Activated CD4-positive, alpha-beta T cell treated with anti-CD3 and anti-CD28 coated beads for 1 hour (primary cell): Measurements from ENCODE around the gene CFAP20.

Experiments used
- DNase-seq: peaks from one replicate; pipeline ENCODE4 v3.0.0-alpha.2; 2020

CFAP20 gene

DNA sequence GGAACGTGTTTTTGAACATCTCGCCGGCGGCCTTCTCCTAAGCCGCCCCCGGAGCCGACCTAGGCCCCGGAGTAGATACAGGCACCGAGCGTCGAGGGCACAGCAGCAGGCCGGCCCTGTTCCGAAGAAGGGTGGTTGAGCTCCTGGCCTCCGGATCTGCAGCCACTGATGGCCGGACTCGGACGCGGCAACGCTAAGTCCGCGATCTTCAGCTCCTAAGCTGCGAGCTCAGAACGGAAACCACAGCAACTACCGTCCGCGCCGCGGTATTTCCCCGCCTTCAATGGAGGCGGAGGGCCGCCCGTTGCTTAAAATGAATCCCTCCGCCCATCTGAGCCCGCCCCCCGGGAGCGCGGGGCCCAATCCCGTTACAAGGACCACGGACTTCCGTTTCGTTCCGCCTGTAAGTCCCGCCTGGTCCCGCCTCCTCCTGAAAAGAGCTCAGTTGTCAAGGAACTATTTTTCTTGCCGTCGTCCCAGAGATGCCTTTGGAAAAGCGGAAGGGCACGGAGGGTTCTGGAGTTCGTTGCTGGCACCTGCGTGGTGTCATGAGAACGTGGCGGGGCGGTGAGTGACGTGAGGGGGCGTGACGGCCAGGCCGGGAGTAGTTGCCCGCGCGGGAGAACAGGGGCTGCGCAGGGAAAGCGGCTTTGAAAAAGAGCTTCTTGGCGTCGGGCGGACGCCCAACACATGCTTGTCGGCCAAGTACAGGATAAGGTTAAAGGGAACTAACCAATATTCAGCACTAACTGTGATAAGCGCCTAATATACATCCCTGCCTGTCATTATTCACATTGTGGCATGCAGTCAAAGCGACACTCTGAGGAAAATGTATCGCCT, at the start of gene CFAP20:
Gene CFAP20 (minus strand): TSS at position 285 of the 840 bp plus-strand sequence. CDS start 266 bp downstream, at position 19.
- peak; percentile 94 for DNase-seq

DNA sequence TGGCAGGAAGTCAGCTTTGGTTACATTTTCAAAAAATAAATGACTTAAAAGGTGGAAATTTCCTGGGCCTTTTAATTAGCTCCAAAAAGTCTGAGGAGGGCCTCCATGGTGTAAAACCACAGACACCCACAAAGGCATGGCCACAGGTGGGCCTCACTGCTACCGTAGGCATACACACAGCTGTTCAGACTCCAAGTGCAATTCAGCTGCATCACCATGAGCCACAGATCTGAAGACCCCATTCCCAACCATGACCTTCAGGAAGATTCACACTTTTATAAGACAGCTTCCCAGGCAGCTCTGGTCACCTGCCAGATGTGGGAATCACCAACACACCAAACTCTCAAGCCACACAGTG, 48.2 kb upstream of the CFAP20 start:
- DNase-seq: no peak

DNA sequence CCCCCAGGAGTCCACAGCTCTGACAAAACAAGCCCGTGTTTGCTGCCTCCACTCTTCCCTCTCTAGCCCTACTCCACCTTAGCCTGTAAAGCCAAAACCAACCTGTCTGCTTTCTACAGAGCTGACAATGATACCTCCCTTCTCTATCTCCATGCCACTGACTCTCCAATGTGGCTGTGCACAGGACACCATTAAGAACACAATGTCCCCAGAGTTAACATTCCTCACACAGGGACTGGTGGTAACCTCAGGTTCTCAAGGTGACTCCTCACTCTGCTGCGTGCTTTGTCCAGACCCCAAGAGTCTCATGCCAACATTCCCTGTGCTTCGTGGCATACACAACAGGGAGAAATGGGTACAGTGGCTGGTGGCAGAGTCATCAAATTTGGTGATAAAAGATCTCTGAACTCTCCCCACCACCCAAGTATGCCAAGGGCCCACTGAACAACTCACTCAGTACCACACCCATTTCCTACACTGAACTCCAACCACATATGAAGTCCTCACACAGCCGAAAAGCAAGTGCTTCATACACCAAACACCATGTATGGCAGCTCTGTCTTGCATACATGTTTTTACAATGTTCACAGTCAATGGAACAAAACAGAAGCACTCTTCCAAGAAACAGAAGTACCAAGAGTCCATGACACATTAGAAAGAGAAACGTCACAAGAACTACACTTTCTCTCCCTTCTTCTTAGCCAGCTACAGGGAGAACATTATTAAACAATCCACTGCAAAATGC, 47.6 kb upstream of the CFAP20 start:
- no peak for DNase-seq

DNA sequence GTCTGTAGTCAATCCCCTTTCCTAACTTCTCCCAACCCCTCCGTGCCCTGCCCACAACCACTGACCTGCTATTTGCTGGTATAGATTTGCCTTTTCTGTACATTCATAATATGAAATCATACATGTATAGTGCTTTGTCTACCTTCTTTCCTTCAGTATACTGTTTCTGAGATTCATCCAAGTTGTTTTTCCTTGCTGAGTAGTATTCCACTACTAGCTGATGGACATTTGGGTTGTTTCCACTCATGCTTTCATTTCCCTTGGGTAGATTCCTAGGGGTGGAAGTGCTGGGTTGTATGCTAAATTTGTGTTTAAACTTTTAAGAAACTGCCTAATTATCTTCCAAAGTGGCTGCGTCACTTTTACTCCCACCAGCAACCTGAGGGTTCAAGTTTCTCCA, 41.0 kb upstream of the CFAP20 start:
- no peak for DNase-seq

DNA sequence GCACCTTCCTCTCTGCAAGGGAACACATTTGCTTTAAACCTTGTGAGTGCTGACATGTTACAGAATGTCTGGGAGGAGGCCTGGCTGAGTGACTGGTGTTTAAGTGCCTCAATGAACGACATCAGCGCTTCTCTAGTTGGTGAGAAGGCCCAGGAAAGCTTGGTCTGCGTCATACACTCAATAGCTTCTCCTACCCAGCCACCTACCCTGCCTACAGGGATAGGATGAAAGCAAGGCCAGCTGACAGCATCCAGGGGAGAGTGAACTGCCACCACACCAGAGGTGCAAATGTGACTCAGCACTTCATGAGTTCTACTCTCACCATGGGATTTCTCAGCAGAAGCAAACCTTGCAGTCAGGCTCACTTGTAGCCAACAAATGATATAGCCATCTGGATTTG, 31.7 kb upstream of the CFAP20 start:
- DNase-seq: no peak

DNA sequence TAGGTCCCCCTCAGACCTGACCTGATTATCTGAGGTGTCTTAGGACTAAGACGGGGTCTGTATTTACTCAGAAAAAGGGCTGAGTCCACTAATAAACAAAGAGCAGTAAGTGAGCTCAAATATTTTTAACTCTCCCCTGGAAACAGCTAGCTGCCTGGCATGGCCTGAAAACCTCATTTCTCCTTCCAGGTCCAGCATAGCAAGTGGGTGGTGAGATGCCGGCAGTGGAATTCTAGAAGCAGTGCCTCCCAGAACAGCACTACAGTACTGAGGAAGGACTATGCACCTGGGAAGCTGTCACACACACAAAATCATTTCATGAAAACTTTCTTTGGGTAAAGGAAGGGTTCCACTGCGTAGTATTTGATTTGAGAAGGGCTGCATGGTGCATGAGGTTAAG, 29.5 kb upstream of the CFAP20 start:
- no peak for DNase-seq

DNA sequence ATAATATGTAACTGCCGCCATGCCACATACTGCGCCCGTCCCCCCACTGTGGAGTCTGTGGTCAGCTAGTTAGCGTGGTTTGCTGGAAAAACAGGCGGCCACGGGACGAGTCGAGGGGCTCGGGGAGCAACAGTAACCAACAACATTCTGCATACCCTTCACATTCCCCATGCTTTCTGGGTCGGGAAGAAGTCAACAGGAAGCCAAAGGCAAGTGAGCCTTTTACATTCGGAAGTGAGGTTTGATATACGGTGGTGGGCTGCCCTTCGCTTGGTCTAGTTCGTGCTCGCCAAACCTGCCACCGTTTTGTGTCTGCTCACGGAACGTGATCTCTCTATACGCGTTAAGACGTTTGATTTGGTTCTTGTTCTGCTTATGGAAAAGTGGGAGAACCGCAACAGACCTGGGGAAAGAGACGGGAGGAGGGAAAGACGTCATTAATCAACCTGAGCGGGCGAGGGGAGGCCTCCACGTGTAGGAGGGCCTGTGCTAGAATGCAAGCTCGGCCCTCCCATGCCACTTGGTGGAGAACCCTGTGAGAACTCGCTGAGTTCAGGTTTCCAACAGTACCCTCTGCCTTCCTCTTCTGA, 28.9 kb upstream of the CFAP20 start:
- no peak for DNase-seq

DNA sequence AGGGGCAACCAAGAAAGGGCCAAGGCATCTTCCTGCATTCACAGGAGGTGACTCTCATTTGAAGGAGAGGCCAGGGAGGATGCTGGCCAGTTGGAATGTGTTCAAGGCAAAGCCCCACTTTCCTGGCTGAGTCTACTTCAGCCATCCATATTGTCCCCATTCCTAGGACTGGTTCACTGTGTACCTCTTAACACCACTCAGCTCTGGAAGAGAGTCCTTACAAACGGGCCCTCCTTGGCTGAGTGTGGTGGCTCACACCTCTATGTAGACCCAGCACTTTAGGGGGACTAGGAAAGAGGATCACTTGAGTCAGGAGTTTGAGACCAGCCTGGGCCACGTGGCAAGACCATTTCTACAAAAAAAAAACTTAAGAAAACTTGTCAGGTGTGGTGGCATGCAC, 28.1 kb upstream of the CFAP20 start:
- DNase-seq: no peak

DNA sequence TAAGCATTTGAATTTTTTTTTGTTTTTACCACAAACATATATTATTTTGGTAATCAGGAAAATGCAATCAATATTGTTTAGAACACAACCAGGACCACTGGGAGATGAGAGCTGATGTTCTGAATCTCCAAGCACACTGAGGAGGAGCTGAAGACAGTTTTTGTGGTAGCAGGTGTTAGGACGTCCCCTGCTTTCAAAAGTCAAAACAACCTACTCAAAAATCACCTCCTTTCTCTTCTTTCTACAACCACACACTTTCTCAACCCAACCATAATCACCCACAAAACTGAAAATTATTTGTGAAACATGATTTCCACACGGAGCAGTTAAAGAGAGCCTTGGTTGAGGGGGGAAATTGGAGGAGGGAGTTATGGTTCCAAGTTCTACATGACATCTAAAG, 26.7 kb upstream of the CFAP20 start:
- DNase-seq: no peak

DNA sequence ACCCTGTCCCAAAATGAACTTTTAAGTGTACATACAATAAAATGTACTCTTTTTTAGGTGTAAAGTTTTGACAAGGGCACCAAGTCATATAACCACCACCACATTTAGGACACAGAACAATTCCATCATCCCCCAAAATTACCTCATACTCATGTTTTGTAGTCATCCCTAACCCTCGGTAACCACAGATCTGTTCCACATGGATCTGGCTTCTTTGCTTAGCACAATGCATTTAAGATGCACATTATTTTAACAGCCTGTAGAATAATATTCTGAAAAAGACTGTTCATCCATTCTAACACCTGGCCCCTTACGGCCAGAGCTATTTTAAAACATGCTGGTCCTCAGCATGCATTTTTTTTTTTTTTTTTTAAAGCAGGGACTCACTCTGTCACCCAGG, 25.2 kb upstream of the CFAP20 start:
- DNase-seq: no peak

DNA sequence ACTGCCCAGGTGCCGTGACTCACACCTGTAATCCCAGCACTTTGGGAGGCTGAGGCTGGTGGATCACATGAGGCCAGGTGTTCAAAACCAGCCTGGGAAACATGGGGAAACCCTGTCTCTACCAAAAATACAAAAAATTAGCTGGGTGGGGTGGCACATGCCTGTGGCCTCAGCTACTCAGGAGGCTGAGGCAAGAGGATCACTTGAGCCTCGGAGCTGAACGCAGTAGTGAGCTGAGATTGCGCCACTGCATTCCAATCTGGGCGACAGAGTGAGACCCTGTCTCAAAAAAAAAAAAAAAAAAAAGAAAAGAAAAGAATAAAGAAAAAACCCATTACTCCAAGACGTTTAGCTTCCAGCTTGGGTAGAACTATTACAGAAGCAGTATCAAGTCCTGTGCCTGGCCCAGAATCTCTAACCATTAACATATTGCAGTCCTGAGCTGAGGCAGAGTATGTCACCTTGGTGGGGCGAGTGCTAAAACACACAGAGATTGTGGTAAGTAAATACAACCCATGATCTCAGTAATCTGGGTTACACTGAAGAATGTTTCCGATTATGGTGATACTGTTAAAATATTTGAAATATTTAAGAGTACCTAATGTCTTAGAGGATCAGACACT, 23.2 kb upstream of the CFAP20 start:
- DNase-seq: no peak

DNA sequence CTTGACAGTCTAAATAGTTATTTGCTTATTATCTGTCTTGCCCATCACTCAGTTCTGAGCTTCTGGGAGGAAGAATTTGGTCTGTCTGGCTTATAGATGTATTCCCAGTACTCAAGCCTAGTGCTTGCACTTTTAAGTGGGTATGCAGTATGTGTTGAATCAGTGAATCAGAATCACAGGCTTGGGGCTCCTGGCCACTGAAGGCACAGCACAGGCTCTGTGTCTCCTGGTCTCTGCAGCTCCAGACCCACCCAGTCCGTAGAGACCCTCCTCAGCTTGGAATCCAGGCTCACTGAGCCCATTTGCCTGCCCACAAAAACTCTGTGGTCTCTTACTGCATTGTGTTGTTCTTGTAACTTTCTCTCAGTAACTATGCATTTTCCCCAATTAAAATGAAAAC, 19.3 kb upstream of the CFAP20 start:
- no peak for DNase-seq

DNA sequence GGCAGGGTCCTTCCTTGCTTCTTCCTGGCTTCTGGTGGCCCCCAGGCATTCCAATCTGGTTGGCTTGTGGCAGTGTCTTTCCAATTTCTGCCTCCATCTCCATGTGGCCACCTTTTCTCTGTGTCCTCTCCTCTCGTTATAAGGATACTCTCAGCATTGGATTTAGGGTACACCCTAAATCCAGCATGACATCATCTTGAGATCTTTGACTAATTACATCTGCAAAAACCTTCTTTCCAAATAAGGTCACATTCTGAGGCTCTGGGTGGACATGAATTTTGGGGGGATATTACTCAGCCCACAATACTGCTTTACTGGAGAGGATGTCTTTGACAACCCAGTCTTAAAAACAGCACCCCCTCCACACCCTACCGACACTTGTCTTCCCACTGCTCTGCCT, 18.9 kb upstream of the CFAP20 start:
- no peak for DNase-seq

DNA sequence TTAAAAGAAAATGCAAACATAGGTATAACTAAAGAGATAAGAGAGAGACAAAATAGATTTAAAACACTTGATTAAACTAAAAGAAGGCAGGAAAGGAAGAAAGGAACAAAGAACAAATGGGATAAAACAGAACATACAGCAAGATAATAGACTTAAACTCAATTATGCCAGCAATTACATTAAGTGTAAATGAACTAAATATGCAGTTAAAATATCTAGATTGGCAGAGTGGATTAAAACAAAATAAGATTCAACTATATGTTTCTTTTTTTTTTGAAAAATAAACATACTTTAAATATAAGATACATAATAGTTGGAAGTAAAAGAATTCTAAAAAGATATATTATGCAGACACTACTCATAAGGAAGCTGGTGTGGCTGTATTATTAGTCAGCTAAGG, 9.7 kb upstream of the CFAP20 start:
- DNase-seq: no peak

DNA sequence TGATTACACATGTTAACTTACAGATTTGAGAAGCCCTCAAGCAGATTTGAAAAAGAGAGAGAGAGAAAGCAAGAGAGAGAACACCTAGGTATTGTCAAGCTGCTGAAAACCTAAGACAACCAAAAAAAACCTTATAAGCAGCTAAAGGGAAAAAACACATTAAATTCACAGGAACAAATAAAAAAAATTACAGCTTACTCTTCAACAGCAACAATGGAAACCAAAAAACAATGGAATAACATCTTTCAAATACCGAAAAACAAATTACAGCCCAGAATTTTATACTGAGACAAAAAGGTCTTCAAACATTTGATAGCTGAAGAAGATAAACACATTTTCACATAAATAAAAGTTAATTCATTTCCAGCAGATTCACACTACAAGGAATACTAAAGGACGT, 8.4 kb upstream of the CFAP20 start:
- no peak for DNase-seq

DNA sequence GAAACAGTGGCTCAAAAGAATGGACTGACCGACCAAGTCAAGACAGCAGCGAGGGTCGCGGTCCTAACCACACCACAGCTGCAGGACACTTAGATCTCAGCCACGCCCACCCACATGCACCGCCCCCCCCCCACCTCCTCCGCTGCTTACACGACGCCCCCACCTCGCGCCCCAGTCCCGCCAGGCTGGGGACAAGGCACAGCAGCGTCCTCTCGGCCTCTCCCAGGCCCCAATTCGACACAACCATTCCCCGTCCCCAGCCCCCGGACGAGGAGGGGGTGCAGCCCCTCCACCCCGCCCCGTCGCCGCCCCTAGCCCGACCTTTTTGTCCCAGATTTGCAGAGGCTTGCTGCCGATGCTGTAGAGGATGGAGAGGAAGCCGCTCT, 477 bp downstream of the CFAP20 start:
- DNase-seq: no peak

DNA sequence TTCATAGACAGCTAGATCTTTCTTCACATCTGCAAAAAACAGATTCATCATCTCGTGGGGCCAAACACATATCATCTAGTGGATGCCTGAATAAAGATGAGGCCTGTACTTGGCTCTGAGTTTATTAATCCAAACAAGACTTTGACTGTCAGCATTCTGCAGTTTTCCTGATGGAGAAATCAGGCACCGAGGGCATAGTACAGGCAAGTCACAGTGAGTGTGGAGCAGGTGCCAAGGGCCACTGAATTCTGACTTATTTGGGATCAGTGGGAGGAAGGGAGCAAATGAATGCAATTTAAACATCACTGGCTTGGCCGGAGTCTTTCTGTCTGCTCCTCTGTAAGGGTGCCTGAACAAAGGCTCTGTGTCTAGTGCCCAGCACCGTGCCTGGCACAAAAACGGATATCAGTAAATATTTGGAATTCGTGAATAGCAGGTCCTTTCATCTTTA, 975 bp downstream of the CFAP20 start:
- no peak for DNase-seq

DNA sequence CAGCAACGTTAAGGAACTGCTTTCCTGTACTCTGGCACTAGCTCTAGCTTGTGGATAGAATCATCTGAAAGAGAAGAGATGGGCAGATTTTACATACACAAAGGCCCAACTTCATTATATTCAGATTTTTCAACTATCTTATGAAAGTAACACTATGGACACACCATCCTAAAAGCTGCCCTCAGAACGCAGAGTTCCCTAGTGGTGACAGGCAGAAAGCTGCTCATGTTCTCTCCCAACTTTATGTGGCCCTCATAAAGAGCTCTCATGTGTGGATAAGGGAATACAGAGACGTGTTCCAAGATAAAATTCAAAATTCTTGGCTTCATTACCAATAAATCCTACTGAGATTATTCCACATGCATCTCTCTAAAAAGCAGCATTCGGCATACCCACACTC, 1.5 kb downstream of the CFAP20 start:
- no peak for DNase-seq

DNA sequence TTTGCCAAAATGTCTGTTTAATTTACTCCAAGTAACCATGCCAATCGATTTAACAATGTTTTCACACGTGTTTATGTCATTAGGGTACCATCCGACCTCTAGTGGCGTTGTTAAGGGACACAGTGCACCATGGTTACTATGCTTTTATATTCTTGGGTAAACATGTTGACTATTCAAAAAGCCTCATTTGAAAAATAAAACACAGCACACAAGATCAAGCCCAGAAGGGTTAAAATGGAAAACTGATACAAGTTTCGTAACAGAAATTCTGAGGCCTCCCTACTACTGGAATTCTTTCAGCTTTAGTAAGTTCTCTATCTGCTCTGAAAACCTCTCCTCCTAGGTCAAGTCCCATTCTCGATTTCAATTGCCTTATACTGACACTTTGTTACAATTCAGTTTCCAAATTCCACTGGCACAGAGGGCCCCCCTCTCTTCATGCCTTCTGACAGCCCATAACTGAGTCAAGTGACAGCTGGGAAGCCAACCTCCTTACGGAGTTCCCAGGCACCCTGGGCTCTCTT, 2.1 kb downstream of the CFAP20 start:
- no peak for DNase-seq

DNA sequence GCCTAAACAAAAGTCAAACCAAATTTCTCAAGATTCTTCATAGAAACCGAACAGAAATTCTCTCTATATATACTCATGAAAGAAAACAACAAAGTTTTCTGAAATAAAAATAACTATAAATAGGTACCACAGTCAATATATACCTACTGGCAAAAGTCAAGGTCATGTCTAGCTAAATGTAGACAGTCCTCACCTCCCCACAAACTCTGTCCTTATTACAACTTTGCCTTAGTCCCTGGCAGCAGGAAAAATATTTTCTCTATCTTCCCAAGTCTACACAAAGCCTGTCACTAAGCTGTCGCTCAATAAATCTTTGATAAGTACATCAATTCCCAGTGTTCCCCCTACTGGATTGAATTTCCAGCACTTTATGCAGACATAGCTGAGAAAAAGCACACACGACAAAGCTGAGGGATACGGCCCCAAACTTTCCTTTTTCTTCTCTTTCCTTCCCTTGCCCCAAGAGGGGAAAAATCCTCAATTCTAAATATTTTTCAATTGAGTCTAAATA, 2.7 kb downstream of the CFAP20 start:
- DNase-seq: no peak

DNA sequence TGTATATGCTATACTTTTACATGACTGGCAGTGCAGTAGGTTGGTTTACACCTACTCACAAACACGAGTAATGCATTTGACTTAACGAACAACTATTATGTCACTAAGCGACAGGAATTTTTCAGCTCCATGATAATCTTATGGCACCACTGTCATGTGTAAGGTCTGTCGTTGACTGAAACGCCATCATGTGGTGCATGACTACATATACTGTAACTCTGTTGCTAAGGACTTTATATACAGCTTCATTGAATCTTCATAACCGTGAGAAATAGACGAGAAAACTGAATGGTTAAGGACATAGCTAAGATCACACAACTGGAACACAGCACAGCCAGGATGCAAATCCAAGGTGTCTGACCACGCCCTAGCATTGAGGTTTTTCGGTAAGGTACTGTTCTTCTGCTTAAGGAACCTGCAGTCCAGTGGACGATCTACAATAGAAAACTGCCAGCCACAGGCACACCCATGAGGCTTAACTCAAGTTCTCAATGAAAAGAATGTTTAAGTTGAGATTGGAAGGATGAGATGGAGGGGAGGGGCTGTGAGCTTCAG, 3.3 kb downstream of the CFAP20 start:
- DNase-seq: no peak

DNA sequence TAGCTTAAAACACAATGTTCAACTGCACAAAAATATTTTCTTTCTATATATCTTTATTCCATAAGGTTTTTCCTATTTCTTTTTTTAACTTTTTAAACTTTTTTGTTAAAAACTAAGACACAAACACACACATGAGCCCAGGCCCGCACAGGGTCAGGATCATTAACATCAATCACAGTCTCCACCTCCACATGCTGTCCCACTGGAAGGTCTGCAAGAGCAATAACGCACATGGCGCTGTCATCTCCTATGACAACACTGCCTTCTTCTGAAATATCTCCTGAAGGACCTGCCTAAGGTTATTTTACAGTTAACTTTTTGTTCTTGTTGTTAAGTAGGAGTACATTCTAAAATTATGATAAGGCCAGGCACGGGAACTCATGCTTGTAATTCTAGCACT, 4.1 kb downstream of the CFAP20 start:
- no peak for DNase-seq

DNA sequence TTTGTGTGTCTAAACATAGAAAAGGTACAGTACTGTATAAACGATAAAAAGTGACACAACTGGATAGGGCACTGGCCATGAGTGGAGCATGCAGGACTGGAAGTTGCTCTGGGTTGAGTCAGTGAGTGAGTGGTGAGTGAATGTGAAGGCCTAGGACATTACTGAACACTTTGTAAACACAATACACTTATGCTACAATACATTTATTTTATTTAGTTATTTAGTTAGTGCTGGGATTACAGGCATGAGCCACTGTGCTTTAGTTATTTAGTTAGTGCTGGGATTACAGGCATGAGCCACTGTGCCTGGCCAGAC, 4.6 kb downstream of the CFAP20 start:
- DNase-seq: no peak
